COLO829 (cell line): ENCODE data around the gene PIEZO2.
"Not testable (repeated sequence)": the region's sequence is repeated elsewhere in the genome, so short reads cannot be mapped to it uniquely, and the experiment has no call there.

Experiments used
- DNase-seq: peaks from one replicate; pipeline ENCODE4 v3.0.0; 2012; ENCODE audit warnings: low spot score

The PIEZO2 gene

GRCh38 chr18:10965119-10965518 lies 184.2 kb downstream of the PIEZO2 start:
- no peak for DNase-seq

- DNase-seq = no peak
Measured at GRCh38 chr18:10953672-10954071, 195.7 kb downstream of the PIEZO2 start.

GRCh38 chr18:10951631-10952544 lies 197.5 kb downstream of the PIEZO2 start:
- no peak for DNase-seq

- DNase-seq = no peak
Measured at GRCh38 chr18:10950876-10951630, 198.3 kb downstream of the PIEZO2 start.

- no peak for DNase-seq
Measured at GRCh38 chr18:10950080-10950875, 199.1 kb downstream of the PIEZO2 start.

GRCh38 chr18:10949655-10950054 lies 199.7 kb downstream of the PIEZO2 start:
- DNase-seq = no peak

- no peak for DNase-seq
Measured at GRCh38 chr18:10948421-10948820, 200.9 kb downstream of the PIEZO2 start.

- DNase-seq = no peak
Measured at GRCh38 chr18:10946058-10946457, 203.3 kb downstream of the PIEZO2 start.

GRCh38 chr18:10942998-10943397 lies 206.4 kb downstream of the PIEZO2 start:
- no peak for DNase-seq

GRCh38 chr18:10939822-10940221 lies 209.5 kb downstream of the PIEZO2 start:
- no peak for DNase-seq

- no peak for DNase-seq
Measured at GRCh38 chr18:10937743-10938640, 211.4 kb downstream of the PIEZO2 start.

GRCh38 chr18:10936176-10937053 lies 213.0 kb downstream of the PIEZO2 start:
- DNase-seq = peak; percentile 8

GRCh38 chr18:10935588-10935987 lies 213.8 kb downstream of the PIEZO2 start:
- no peak for DNase-seq

GRCh38 chr18:10933648-10934047 lies 215.7 kb downstream of the PIEZO2 start:
- not testable (repeated sequence) for DNase-seq

- no peak for DNase-seq
Measured at GRCh38 chr18:10930076-10930475, 219.3 kb downstream of the PIEZO2 start.

GRCh38 chr18:10928772-10929373 lies 220.5 kb downstream of the PIEZO2 start:
- DNase-seq = no peak

GRCh38 chr18:10928011-10928771 lies 221.2 kb downstream of the PIEZO2 start:
- DNase-seq = no peak

- no peak for DNase-seq
Measured at GRCh38 chr18:10927286-10927992, 221.9 kb downstream of the PIEZO2 start.
